GM19238 (cell line): ENCODE data around the gene BARX1.
"Not testable (repeated sequence)": the region's sequence is repeated elsewhere in the genome, so short reads cannot be mapped to it uniquely, and the experiment has no call there.

ENCODE experiments used
- DNase-seq: peaks from one replicate; pipeline ENCODE4 v3.0.0; 2011; ENCODE audit warnings: low spot score; ENCODE audit not compliant: insufficient read length

The BARX1 gene

GRCh38 chr9:93955111-93955980 lies at the start of gene BARX1:
Gene BARX1, minus strand, starts transcription at chr9:93955355. Its CDS starts 209 bp downstream, at chr9:93955146.
- no peak for DNase-seq

- no peak for DNase-seq
Observed at GRCh38 chr9:94002316-94003140, 47.4 kb upstream of the BARX1 start.

GRCh38 chr9:93996863-93997262 lies 41.7 kb upstream of the BARX1 start:
- no peak for DNase-seq

GRCh38 chr9:93996367-93996766 lies 41.2 kb upstream of the BARX1 start:
- DNase-seq = no peak

GRCh38 chr9:93994545-93994944 lies 39.4 kb upstream of the BARX1 start:
- no peak for DNase-seq

- no peak for DNase-seq
Observed at GRCh38 chr9:93994132-93994531, 39.0 kb upstream of the BARX1 start.

- no peak for DNase-seq
Observed at GRCh38 chr9:93992830-93993229, 37.7 kb upstream of the BARX1 start.

- no peak for DNase-seq
Observed at GRCh38 chr9:93990448-93990847, 35.3 kb upstream of the BARX1 start.

- no peak for DNase-seq
Observed at GRCh38 chr9:93988056-93988455, 32.9 kb upstream of the BARX1 start.

GRCh38 chr9:93984860-93985259 lies 29.7 kb upstream of the BARX1 start:
- DNase-seq = no peak

GRCh38 chr9:93983875-93984274 lies 28.7 kb upstream of the BARX1 start:
- no peak for DNase-seq

- DNase-seq = no peak
Observed at GRCh38 chr9:93979721-93980120, 24.6 kb upstream of the BARX1 start.

GRCh38 chr9:93978551-93978950 lies 23.4 kb upstream of the BARX1 start:
- no peak for DNase-seq

GRCh38 chr9:93976973-93977372 lies 21.8 kb upstream of the BARX1 start:
- no peak for DNase-seq

- DNase-seq = no peak
Observed at GRCh38 chr9:93976081-93976480, 20.9 kb upstream of the BARX1 start.

GRCh38 chr9:93975262-93975661 lies 20.1 kb upstream of the BARX1 start:
- DNase-seq = no peak

- DNase-seq = no peak
Observed at GRCh38 chr9:93974151-93974550, 19.0 kb upstream of the BARX1 start.

- not testable (repeated sequence) for DNase-seq
Observed at GRCh38 chr9:93972655-93973054, 17.5 kb upstream of the BARX1 start.

GRCh38 chr9:93969328-93969661 lies 14.1 kb upstream of the BARX1 start:
- DNase-seq = no peak

GRCh38 chr9:93968451-93969327 lies 13.5 kb upstream of the BARX1 start:
- no peak for DNase-seq

- DNase-seq = no peak
Observed at GRCh38 chr9:93967020-93967803, 12.1 kb upstream of the BARX1 start.
